ENCODE measurements around the gene MCTP1. TPM values are rescaled to one million over a fixed set of nuclear protein-coding genes. Genes with fewer than 3 reads are reported as not detected.

The MCTP1 gene
- total and polyA plus RNA-seq, 2 experiments from 2014 or later = 0.23 TPM; not detected in 1

DNA sequence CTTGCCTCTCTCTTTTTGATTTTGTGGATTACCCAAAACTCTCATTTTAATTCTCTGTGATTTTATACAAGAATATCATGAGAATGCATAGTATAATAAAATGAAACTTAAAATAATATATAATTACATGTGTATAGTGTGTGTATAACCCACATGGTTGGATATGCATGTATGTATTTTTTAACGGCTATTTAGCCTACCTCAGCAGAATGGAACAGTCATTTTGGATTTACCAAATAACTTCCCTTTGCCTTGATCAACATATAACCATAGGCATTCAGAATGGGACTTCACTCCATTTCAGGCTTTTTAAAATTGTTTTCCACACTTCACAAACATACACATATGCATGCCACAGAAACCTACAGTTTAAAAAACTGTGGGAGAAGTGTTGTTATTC, 505.2 kb downstream of the MCTP1 start:
- no peaks in the 10 kb centered on the region for H3K79me2 ChIP-seq (ENCODE audit: insufficient read depth)
- in situ Hi-C loops (cut with MboI) = no loop called here
- H3K9me3 ChIP-seq (ENCODE audit: low read depth) = no peaks in the 10 kb centered on the region
- H3K27me3 ChIP-seq (replicated peaks; ENCODE audit: insufficient read depth) = peaks cover 21% of the 10 kb centered on the region
- H3K4me2 ChIP-seq (ENCODE audit: unreplicated experiment) = no peak overlapping the region
- DNase-seq = no peak
- 84 to 91% methylated on average over 1 of the region's 1 CpG for WGBS, 2 experiments (ENCODE audit: low coverage in 1 of 2, low lambda C conversion rate in 2 of 2, missing lambda C conversion rate in 2 of 2)
- H4K20me1 ChIP-seq (ENCODE audit: insufficient read depth) = no peaks in the 10 kb centered on the region
- H3K4me1 ChIP-seq (ENCODE audit: insufficient read depth) = peaks cover 15% of the 10 kb centered on the region
- TF ChIP-seq EZH2 (IDR thresholded peaks at IDR 0.05; ENCODE audit: insufficient read depth, poor library complexity, severe bottlenecking) (no peak), EZH2phosphoT487 (IDR thresholded peaks at IDR 0.05; ENCODE audit: insufficient read depth, low read depth) (no peak)
- no peak overlapping the region for H3K4me3 ChIP-seq
- no peak overlapping the region for H3K27ac ChIP-seq
- H3K9me2 ChIP-seq (ENCODE audit: insufficient read depth) = no peaks in the 10 kb centered on the region
- no peak overlapping the region for H2AFZ ChIP-seq
- H3K36me3 ChIP-seq (ENCODE audit: low read depth) = no peaks in the 10 kb centered on the region
- H3F3A ChIP-seq (ENCODE audit: insufficient read depth) = peaks cover 4% of the 10 kb centered on the region
- H3K9ac ChIP-seq = no peak overlapping the region

DNA sequence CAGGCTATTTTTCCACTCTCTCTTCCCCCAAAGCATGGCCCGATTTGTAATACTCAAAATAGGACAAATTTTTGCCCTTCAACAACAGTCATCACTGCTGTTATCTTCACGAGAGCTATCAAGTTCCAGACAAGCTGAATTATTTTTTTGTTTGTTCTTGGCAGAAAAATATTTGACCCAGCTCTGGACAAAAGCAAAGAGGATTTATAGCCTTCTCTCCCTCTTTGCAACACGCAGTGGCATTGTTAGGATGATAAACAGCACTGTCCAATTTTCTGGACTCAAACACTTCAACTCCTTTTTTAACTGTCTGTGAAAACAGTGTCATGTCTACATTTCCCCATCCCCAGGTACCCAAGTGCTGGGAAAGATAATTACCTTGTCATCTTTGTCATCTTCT, 506.2 kb downstream of the MCTP1 start:
- in situ Hi-C loops (cut with MboI) = no loop called here
- peaks cover 15% of the 10 kb centered on the region for H3K4me1 ChIP-seq (ENCODE audit: insufficient read depth)
- no peak overlapping the region for H2AFZ ChIP-seq
- no peak overlapping the region for H3K27ac ChIP-seq
- TF ChIP-seq EZH2phosphoT487 (IDR thresholded peaks at IDR 0.05; ENCODE audit: insufficient read depth, low read depth) (no peak), EZH2 (IDR thresholded peaks at IDR 0.05; ENCODE audit: insufficient read depth, poor library complexity, severe bottlenecking) (no peak)
- H3K4me3 ChIP-seq = no peak overlapping the region
- H3K9me2 ChIP-seq (ENCODE audit: insufficient read depth) = no peaks in the 10 kb centered on the region
- no peaks in the 10 kb centered on the region for H3K9me3 ChIP-seq (ENCODE audit: low read depth)
- no peaks in the 10 kb centered on the region for H3K36me3 ChIP-seq (ENCODE audit: low read depth)
- 48% methylated on average over 3 of the region's 3 CpGs for WGBS, 2 experiments (ENCODE audit: low coverage in 1 of 2, low lambda C conversion rate in 2 of 2, missing lambda C conversion rate in 2 of 2)
- no peak for DNase-seq
- H3K27me3 ChIP-seq (replicated peaks; ENCODE audit: insufficient read depth) = peaks cover 21% of the 10 kb centered on the region
- no peaks in the 10 kb centered on the region for H4K20me1 ChIP-seq (ENCODE audit: insufficient read depth)
- peaks cover 4% of the 10 kb centered on the region for H3F3A ChIP-seq (ENCODE audit: insufficient read depth)
- no peak overlapping the region for H3K4me2 ChIP-seq (ENCODE audit: unreplicated experiment)
- no peaks in the 10 kb centered on the region for H3K79me2 ChIP-seq (ENCODE audit: insufficient read depth)
- H3K9ac ChIP-seq = no peak overlapping the region

DNA sequence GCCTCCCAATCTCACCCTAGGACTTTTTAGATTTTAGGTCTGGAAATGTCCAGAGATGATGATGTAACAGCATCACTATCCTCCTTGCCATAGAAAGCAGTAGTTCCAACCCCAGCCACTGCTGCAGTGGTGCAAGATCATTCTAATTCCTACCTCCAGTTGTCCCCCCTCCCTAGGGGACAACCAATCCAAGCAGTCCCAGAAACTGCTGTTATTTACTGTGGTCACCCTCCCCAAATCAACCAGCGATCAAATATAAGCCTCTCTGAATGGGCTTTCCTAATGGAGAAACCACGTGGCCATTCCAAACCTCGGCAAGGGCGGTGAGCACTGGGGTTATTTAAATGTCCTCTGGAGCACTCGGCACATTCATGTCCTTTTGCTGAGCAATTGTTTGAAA, 506.6 kb downstream of the MCTP1 start:
- no peak for DNase-seq
- no peaks in the 10 kb centered on the region for H3K36me3 ChIP-seq (ENCODE audit: low read depth)
- TF ChIP-seq EZH2phosphoT487 (IDR thresholded peaks at IDR 0.05; ENCODE audit: insufficient read depth, low read depth) = no peak
- in situ Hi-C loops (cut with MboI) = no loop called here
- WGBS, 2 experiments (ENCODE audit: low coverage in 1 of 2, low lambda C conversion rate in 2 of 2, missing lambda C conversion rate in 2 of 2) = 80 to 86% methylated on average over 5 of the region's 5 CpGs
- H3K4me3 ChIP-seq = no peak overlapping the region
- no peak overlapping the region for H3K4me2 ChIP-seq (ENCODE audit: unreplicated experiment)
- H2AFZ ChIP-seq = no peak overlapping the region
- no peak overlapping the region for H3K27ac ChIP-seq
- no peaks in the 10 kb centered on the region for H3K79me2 ChIP-seq (ENCODE audit: insufficient read depth)
- H3K9ac ChIP-seq = no peak overlapping the region
- H3K27me3 ChIP-seq (replicated peaks; ENCODE audit: insufficient read depth) = peaks cover 21% of the 10 kb centered on the region
- no peaks in the 10 kb centered on the region for H3K9me3 ChIP-seq (ENCODE audit: low read depth)
- peaks cover 15% of the 10 kb centered on the region for H3K4me1 ChIP-seq (ENCODE audit: insufficient read depth)
- H4K20me1 ChIP-seq (ENCODE audit: insufficient read depth) = no peaks in the 10 kb centered on the region
- H3F3A ChIP-seq (ENCODE audit: insufficient read depth) = peaks cover 4% of the 10 kb centered on the region
- H3K9me2 ChIP-seq (ENCODE audit: insufficient read depth) = no peaks in the 10 kb centered on the region

DNA sequence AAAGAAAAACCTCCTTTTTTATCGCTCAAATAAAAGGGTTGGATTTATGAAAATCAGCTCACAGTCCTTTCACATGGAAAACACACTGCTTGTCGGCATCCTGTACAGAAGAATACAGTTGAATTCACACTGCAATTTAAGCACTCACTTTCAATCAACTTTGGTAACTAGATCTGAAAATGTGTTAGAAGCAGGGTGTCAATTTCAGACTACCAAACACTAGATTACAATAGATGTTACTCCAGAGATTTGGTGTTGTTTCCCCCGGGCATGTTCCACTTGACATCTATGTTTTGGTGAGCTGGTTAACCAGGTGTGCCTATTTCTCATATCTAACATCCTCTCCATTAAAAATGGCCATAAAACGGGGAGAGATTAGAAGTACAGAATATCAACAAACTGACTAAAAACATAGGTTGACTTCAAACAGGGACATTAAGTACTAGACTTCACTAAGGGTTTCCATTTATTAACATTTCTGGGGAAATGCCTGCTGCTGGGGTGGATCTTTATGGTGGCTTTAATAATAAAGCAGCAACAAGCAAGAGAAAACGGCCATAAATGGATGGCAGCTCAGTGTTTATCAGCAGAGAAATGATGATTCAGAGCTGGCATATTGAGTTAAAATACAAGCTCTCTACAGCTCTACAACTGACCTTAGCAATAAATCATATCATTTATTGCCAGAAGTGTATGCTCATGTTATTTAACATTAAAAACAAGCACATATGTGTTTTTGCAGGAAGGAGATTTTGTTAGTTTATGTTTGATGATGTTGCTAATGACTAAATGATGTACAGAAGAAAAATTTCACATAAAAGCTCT, 507.6 kb downstream of the MCTP1 start:
- no peaks in the 10 kb centered on the region for H3K79me2 ChIP-seq (ENCODE audit: insufficient read depth)
- H3K27ac ChIP-seq = no peak overlapping the region
- in situ Hi-C loops (cut with MboI) = no loop called here
- H3K4me2 ChIP-seq (ENCODE audit: unreplicated experiment) = no peak overlapping the region
- no peak overlapping the region for H3K9ac ChIP-seq
- TF ChIP-seq EZH2 (IDR thresholded peaks at IDR 0.05; ENCODE audit: insufficient read depth, poor library complexity, severe bottlenecking) (no peak), EZH2phosphoT487 (IDR thresholded peaks at IDR 0.05; ENCODE audit: insufficient read depth, low read depth) (no peak)
- 49 to 56% methylated on average over 5 of the region's 5 CpGs for WGBS, 2 experiments (ENCODE audit: low coverage in 1 of 2, low lambda C conversion rate in 2 of 2, missing lambda C conversion rate in 2 of 2)
- peaks cover 4% of the 10 kb centered on the region for H3F3A ChIP-seq (ENCODE audit: insufficient read depth)
- H3K9me2 ChIP-seq (ENCODE audit: insufficient read depth) = no peaks in the 10 kb centered on the region
- H3K9me3 ChIP-seq (ENCODE audit: low read depth) = no peaks in the 10 kb centered on the region
- no peaks in the 10 kb centered on the region for H3K36me3 ChIP-seq (ENCODE audit: low read depth)
- peak; percentile 14 for DNase-seq
- no peaks in the 10 kb centered on the region for H4K20me1 ChIP-seq (ENCODE audit: insufficient read depth)
- H3K4me1 ChIP-seq (ENCODE audit: insufficient read depth) = peaks cover 15% of the 10 kb centered on the region
- peaks cover 19% of the 10 kb centered on the region; the same call in 1 of the 2 replicates for H3K27me3 ChIP-seq (replicated peaks; ENCODE audit: insufficient read depth)
- H3K4me3 ChIP-seq = no peak overlapping the region
- no peak overlapping the region for H2AFZ ChIP-seq

Measured in GM23248 (cell line).